ENCODE results near the gene F2RL2.
A peak's percentile ranks its signal among the peaks of the same experiment; 100 is the strongest.

F2RL2 gene

GRCh38 chr5:76583163-76584047 lies 39.8 kb downstream of the F2RL2 start:
- DNase-seq = peak in 1 of 2 donors; percentile 30

- DNase-seq = peak; percentile 7 to 31
These were observed 40.7 kb downstream of the F2RL2 start for GRCh38 chr5:76582230-76583162.

GRCh38 chr5:76580981-76581380 lies 42.2 kb downstream of the F2RL2 start:
- DNase-seq = no peak

- no peak for DNase-seq
These were observed 43.9 kb downstream of the F2RL2 start for GRCh38 chr5:76579166-76579937.

- DNase-seq = no peak
These were observed 46.2 kb downstream of the F2RL2 start for GRCh38 chr5:76576996-76577395.

- no peak for DNase-seq
These were observed 46.8 kb downstream of the F2RL2 start for GRCh38 chr5:76576450-76576849.

- DNase-seq = no peak
These were observed 51.6 kb downstream of the F2RL2 start for GRCh38 chr5:76571559-76571958.

- DNase-seq = no peak
These were observed 53.0 kb downstream of the F2RL2 start for GRCh38 chr5:76570153-76570552.

Data from CD4-positive, alpha-beta T cell treated with Interleukin-1 beta for 1 hour (primary cell).